K562 (cell line): Measurements from ENCODE around the gene GOLIM4. TPM values are rescaled to one million over a fixed set of nuclear protein-coding genes. Genes with fewer than 3 reads are reported as not detected.

Experiments used
- BACH1 ChIP-seq: fragments of 200-800 bp; sonication (Bioruptor generic); IDR thresholded peaks from 2 replicates; pipeline ENCODE4 v1.6.1; 2016; ENCODE audit warnings: missing genetic modification characterization, missing compliant biosample characterization
- CBX1 ChIP-seq: sonication (generic); IDR thresholded peaks from 2 replicates; pipeline ENCODE4 v1.6.1; 2016; ENCODE audit warnings: antibody characterized with exemption, low read depth, mild to moderate bottlenecking
- CTBP1 ChIP-seq: fragments of 450-650 bp; IDR thresholded peaks from 2 replicates; pipeline ENCODE4 v1.6.1; 2016; ENCODE audit warnings: borderline replicate concordance
- DEAF1 ChIP-seq: fragments of 450-650 bp; formaldehyde crosslinking; IDR thresholded peaks from 2 replicates; pipeline ENCODE4 v1.4.0; 2020; ENCODE audit warnings: mild to moderate bottlenecking, moderate library complexity
- EGR1 ChIP-seq: fragments of 450-650 bp; conservative IDR thresholded peaks from 2 replicates; pipeline ENCODE4 v1.6.1; 2017; ENCODE audit warnings: mild to moderate bottlenecking
- EHMT2 ChIP-seq: fragments of 450-650 bp; IDR thresholded peaks from 2 replicates; pipeline ENCODE4 v1.6.1; 2018; ENCODE audit warnings: antibody characterized with exemption
- FOS ChIP-seq: IDR thresholded peaks from 3 replicates; pipeline ENCODE4 v1.6.1; 2011; ENCODE audit not compliant: insufficient read length; ENCODE audit errors: extremely low read depth
- JUN ChIP-seq, 2 experiments: sonication (generic) in 1 of 2; formaldehyde crosslinking in 1 of 2; IDR thresholded peaks; 2 replicates each; pipeline versions ENCODE4 v1.6.1 to v1.8.0; 2012 to 2022; ENCODE audit warnings: borderline replicate concordance in 2 of 2, mild to moderate bottlenecking in 2 of 2, improper control_type of control experiment in 1 of 2, low read depth in 1 of 2, low read length in 1 of 2, missing genetic modification reagents in 1 of 2
- RAD51 ChIP-seq: fragments of 450-650 bp; IDR thresholded peaks from 2 replicates; pipeline ENCODE4 v1.7.1; 2016; ENCODE audit warnings: low read depth, mild to moderate bottlenecking, borderline replicate concordance
- RB1 ChIP-seq: fragments of 450-650 bp; IDR thresholded peaks from 2 replicates; pipeline ENCODE4 v1.6.1; 2017; ENCODE audit warnings: low read depth, mild to moderate bottlenecking
- ZNF121 ChIP-seq: sonication (generic); formaldehyde crosslinking; conservative IDR thresholded peaks from 2 replicates; pipeline ENCODE4 v1.8.0; 2022; ENCODE audit warnings: missing genetic modification reagents
- ZNF395 ChIP-seq: fragments of 200-800 bp; sonication (Bioruptor generic); IDR thresholded peaks from 2 replicates; pipeline ENCODE4 v1.6.1; 2017; ENCODE audit warnings: missing genetic modification characterization, missing compliant biosample characterization
- ZNF41 ChIP-seq: fragments of 250-450 bp; sonication (Bioruptor Pico); conservative IDR thresholded peaks from 2 replicates; pipeline ENCODE4 v1.4.0; 2020; ENCODE audit warnings: mild to moderate bottlenecking
- polyA plus RNA-seq, 8 experiments: library from polyadenylated mRNA; depleted of rRNA in 4 of 8; stranded (reverse) in 5 of 8; unstranded in 3 of 8; fragments of >200 nt; fragmentation: Nextera tagmentation in 2 of 8; fragmentation: Illumina TruSeq in 1 of 8; extraction: Ambion mirVana in 2 of 8; extraction: Trizol in 1 of 8; gene quantifications; 2 replicates each; pipeline versions ENCODE4 v1.2.1 to v1.2.3, GENCODE V29; 2011 to 2014; ENCODE audit warnings: inconsistent platforms in 1 of 8, missing spikeins in 1 of 8
- total RNA-seq, 7 experiments: library from RNA; depleted of rRNA in 6 of 7; stranded (reverse); fragments of >200 nt in 6 of 7; fragmentation: Illumina TruSeq in 2 of 7; extraction: Trizol in 2 of 7; gene quantifications; 2 replicates each; pipeline versions ENCODE4 v1.2.1 to v1.2.3, GENCODE V29; 2011 to 2021; ENCODE audit warnings: low replicate concordance in 1 of 7
- TF ChIP-seq, protein P1 (sequence below), 2 experiments: fragments of 450-650 bp; conservative IDR thresholded peaks; 2 replicates each; pipeline ENCODE4 v1.6.1; 2017; ENCODE audit warnings: mild to moderate bottlenecking in 2 of 2, moderate library complexity in 2 of 2
- TF ChIP-seq, protein P2 (sequence below): fragments of 450-650 bp; formaldehyde crosslinking; IDR thresholded peaks from 2 replicates; pipeline ENCODE4 v1.4.0; 2022; ENCODE audit warnings: missing genetic modification characterization
- TF ChIP-seq, protein P3 (sequence below): sonication (generic); IDR thresholded peaks from 2 replicates; pipeline ENCODE4 v1.6.1; 2016
- TF ChIP-seq, protein P4 (sequence below): conservative IDR thresholded peaks from 2 replicates; pipeline ENCODE4 v1.6.1; 2011; ENCODE audit warnings: low read depth, mild to moderate bottlenecking, low read length; ENCODE audit not compliant: control insufficient read depth
- TF ChIP-seq, protein P5 (sequence below): sonication (generic); formaldehyde crosslinking; IDR thresholded peaks from 2 replicates; pipeline ENCODE4 v1.8.0; 2023; ENCODE audit warnings: mild to moderate bottlenecking, missing genetic modification reagents

GOLIM4 gene
- total and polyA plus RNA-seq, 9 of the 15 experiments (the other 6 are each of a cell fraction or from before 2014, with no cell fraction given) = 9.3 to 39.4 (median 31.0) TPM

GRCh38 chr3:168117853-168118313 lies 22.2 kb upstream of the GOLIM4 start (continued):
- TF ChIP-seq, protein P1, sequence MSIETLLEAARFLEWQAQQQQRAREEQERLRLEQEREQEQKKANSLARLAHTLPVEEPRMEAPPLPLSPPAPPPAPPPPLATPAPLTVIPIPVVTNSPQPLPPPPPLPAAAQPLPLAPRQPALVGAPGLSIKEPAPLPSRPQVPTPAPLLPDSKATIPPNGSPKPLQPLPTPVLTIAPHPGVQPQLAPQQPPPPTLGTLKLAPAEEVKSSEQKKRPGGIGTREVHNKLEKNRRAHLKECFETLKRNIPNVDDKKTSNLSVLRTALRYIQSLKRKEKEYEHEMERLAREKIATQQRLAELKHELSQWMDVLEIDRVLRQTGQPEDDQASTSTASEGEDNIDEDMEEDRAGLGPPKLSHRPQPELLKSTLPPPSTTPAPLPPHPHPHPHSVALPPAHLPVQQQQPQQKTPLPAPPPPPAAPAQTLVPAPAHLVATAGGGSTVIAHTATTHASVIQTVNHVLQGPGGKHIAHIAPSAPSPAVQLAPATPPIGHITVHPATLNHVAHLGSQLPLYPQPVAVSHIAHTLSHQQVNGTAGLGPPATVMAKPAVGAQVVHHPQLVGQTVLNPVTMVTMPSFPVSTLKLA (conservative IDR thresholded peaks at IDR 0.05) = 0 out of 4 replicates have a peak, but pooled peaks of 1 of the 2 experiments have one; percentile 9
- TF ChIP-seq CBX1 = no peak
- no peak for TF ChIP-seq ZNF395 (CRISPR knock-in tag)
- no peak for TF ChIP-seq CTBP1
- 0 out of 2 replicates have a peak, but pooled peaks have one; percentile 12 for TF ChIP-seq JUN (IDR thresholded peaks at IDR 0.05; ENCODE audit: borderline replicate concordance, low read depth, low read length)
- no peak for TF ChIP-seq JUN (CRISPR knock-in tag; IDR thresholded peaks at IDR 0.05; ENCODE audit: borderline replicate concordance)
- no peak for TF ChIP-seq ZNF121 (CRISPR knock-in tag)
- TF ChIP-seq RAD51 = no peak
- no peak for TF ChIP-seq RB1
- TF ChIP-seq, protein P2, sequence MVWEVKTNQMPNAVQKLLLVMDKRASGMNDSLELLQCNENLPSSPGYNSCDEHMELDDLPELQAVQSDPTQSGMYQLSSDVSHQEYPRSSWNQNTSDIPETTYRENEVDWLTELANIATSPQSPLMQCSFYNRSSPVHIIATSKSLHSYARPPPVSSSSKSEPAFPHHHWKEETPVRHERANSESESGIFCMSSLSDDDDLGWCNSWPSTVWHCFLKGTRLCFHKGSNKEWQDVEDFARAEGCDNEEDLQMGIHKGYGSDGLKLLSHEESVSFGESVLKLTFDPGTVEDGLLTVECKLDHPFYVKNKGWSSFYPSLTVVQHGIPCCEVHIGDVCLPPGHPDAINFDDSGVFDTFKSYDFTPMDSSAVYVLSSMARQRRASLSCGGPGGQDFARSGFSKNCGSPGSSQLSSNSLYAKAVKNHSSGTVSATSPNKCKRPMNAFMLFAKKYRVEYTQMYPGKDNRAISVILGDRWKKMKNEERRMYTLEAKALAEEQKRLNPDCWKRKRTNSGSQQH (CRISPR knock-in tag) = no peak
- 0 out of 2 replicates have a peak, but pooled peaks have one; percentile 37 for TF ChIP-seq BACH1
- TF ChIP-seq ZNF41 (CRISPR knock-in tag) = no peak
- TF ChIP-seq EHMT2 = peak; percentile 44; the same call in 1 of the 2 replicates
- TF ChIP-seq, protein P3, sequence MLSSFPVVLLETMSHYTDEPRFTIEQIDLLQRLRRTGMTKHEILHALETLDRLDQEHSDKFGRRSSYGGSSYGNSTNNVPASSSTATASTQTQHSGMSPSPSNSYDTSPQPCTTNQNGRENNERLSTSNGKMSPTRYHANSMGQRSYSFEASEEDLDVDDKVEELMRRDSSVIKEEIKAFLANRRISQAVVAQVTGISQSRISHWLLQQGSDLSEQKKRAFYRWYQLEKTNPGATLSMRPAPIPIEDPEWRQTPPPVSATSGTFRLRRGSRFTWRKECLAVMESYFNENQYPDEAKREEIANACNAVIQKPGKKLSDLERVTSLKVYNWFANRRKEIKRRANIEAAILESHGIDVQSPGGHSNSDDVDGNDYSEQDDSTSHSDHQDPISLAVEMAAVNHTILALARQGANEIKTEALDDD = no peak
- TF ChIP-seq, protein P4, sequence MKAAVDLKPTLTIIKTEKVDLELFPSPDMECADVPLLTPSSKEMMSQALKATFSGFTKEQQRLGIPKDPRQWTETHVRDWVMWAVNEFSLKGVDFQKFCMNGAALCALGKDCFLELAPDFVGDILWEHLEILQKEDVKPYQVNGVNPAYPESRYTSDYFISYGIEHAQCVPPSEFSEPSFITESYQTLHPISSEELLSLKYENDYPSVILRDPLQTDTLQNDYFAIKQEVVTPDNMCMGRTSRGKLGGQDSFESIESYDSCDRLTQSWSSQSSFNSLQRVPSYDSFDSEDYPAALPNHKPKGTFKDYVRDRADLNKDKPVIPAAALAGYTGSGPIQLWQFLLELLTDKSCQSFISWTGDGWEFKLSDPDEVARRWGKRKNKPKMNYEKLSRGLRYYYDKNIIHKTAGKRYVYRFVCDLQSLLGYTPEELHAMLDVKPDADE = no peak
- no peak for TF ChIP-seq EGR1
- TF ChIP-seq, protein P5, sequence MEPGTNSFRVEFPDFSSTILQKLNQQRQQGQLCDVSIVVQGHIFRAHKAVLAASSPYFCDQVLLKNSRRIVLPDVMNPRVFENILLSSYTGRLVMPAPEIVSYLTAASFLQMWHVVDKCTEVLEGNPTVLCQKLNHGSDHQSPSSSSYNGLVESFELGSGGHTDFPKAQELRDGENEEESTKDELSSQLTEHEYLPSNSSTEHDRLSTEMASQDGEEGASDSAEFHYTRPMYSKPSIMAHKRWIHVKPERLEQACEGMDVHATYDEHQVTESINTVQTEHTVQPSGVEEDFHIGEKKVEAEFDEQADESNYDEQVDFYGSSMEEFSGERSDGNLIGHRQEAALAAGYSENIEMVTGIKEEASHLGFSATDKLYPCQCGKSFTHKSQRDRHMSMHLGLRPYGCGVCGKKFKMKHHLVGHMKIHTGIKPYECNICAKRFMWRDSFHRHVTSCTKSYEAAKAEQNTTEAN (CRISPR knock-in tag) = no peak
- TF ChIP-seq DEAF1 (CRISPR knock-in tag) = no peak
- TF ChIP-seq FOS = no peak
